ENCODE measurements around the gene MYH6.

DNA sequence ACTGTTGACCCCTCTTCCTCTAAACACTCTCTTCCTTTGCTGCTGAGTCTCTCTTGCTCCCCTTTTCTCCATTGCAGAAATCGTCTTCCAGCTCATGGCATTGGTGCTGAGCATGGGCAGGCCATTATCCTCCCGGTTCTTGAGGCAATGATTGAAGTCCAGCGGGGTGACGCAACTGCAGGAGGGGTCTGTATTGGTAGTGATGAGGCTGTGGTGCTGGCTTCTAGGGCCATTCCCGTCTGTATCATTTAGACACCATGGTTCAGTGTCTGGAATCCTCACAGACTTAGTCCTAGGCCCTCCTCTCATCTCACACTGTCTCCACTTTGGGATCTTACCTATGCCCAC is 54.7 kb downstream of the MYH6 start:
- TF ChIP-seq, protein P1, sequence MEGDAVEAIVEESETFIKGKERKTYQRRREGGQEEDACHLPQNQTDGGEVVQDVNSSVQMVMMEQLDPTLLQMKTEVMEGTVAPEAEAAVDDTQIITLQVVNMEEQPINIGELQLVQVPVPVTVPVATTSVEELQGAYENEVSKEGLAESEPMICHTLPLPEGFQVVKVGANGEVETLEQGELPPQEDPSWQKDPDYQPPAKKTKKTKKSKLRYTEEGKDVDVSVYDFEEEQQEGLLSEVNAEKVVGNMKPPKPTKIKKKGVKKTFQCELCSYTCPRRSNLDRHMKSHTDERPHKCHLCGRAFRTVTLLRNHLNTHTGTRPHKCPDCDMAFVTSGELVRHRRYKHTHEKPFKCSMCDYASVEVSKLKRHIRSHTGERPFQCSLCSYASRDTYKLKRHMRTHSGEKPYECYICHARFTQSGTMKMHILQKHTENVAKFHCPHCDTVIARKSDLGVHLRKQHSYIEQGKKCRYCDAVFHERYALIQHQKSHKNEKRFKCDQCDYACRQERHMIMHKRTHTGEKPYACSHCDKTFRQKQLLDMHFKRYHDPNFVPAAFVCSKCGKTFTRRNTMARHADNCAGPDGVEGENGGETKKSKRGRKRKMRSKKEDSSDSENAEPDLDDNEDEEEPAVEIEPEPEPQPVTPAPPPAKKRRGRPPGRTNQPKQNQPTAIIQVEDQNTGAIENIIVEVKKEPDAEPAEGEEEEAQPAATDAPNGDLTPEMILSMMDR (IDR thresholded peaks at IDR 0.05; ENCODE audit: low read depth, low read length, missing input control), result no peak
- TF ChIP-seq, protein P2, sequence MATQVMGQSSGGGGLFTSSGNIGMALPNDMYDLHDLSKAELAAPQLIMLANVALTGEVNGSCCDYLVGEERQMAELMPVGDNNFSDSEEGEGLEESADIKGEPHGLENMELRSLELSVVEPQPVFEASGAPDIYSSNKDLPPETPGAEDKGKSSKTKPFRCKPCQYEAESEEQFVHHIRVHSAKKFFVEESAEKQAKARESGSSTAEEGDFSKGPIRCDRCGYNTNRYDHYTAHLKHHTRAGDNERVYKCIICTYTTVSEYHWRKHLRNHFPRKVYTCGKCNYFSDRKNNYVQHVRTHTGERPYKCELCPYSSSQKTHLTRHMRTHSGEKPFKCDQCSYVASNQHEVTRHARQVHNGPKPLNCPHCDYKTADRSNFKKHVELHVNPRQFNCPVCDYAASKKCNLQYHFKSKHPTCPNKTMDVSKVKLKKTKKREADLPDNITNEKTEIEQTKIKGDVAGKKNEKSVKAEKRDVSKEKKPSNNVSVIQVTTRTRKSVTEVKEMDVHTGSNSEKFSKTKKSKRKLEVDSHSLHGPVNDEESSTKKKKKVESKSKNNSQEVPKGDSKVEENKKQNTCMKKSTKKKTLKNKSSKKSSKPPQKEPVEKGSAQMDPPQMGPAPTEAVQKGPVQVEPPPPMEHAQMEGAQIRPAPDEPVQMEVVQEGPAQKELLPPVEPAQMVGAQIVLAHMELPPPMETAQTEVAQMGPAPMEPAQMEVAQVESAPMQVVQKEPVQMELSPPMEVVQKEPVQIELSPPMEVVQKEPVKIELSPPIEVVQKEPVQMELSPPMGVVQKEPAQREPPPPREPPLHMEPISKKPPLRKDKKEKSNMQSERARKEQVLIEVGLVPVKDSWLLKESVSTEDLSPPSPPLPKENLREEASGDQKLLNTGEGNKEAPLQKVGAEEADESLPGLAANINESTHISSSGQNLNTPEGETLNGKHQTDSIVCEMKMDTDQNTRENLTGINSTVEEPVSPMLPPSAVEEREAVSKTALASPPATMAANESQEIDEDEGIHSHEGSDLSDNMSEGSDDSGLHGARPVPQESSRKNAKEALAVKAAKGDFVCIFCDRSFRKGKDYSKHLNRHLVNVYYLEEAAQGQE (IDR thresholded peaks at IDR 0.05), result no peak
- TF ChIP-seq YY1 (IDR thresholded peaks at IDR 0.05), result no peak
- no peak for TF ChIP-seq EGR1 (IDR thresholded peaks at IDR 0.05; ENCODE audit: low read depth in 2 of 2)
- no peak for TF ChIP-seq GABPA (IDR thresholded peaks at IDR 0.05 in 1 of 2, conservative IDR thresholded peaks at IDR 0.05 in 1 of 2)
- no peak for TF ChIP-seq RAD21 (IDR thresholded peaks at IDR 0.05)
- TF ChIP-seq, protein P3, sequence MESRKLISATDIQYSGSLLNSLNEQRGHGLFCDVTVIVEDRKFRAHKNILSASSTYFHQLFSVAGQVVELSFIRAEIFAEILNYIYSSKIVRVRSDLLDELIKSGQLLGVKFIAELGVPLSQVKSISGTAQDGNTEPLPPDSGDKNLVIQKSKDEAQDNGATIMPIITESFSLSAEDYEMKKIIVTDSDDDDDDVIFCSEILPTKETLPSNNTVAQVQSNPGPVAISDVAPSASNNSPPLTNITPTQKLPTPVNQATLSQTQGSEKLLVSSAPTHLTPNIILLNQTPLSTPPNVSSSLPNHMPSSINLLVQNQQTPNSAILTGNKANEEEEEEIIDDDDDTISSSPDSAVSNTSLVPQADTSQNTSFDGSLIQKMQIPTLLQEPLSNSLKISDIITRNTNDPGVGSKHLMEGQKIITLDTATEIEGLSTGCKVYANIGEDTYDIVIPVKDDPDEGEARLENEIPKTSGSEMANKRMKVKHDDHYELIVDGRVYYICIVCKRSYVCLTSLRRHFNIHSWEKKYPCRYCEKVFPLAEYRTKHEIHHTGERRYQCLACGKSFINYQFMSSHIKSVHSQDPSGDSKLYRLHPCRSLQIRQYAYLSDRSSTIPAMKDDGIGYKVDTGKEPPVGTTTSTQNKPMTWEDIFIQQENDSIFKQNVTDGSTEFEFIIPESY (IDR thresholded peaks at IDR 0.05), result no peak
- no peak for TF ChIP-seq TAF1 (conservative IDR thresholded peaks at IDR 0.05)
- TF ChIP-seq JUND (IDR thresholded peaks at IDR 0.05), result no peak
- no peak for TF ChIP-seq SP1 (IDR thresholded peaks at IDR 0.05)
- TF ChIP-seq FOXA1 (IDR thresholded peaks at IDR 0.05), result no peak
- TF ChIP-seq, protein P4, sequence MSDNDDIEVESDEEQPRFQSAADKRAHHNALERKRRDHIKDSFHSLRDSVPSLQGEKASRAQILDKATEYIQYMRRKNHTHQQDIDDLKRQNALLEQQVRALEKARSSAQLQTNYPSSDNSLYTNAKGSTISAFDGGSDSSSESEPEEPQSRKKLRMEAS (IDR thresholded peaks at IDR 0.05), result no peak
- TF ChIP-seq HNF4G (IDR thresholded peaks at IDR 0.05), result no peak

Measured in liver (tissue), 3 donors.